Urinary bladder (tissue), 4 donors: Measurements from ENCODE around the gene FUBP3. TPM values are rescaled to one million over a fixed set of nuclear protein-coding genes. Genes with fewer than 3 reads are reported as not detected.
"Not testable (repeated sequence)": the region's sequence is repeated elsewhere in the genome, so short reads cannot be mapped to it uniquely, and the experiment has no call there.

Experiments used
- DNase-seq: peaks from one replicate; pipeline ENCODE4 v3.0.0-alpha.2; 2015; ENCODE audit errors: extremely low spot score
- H3K27ac ChIP-seq: one replicate; pipeline ENCODE4 v1.5.1; 2013; ENCODE audit warnings: low read depth, mild to moderate bottlenecking, moderate library complexity
- H3K36me3 ChIP-seq: one replicate; pipeline ENCODE4 v1.6.1; 2013; ENCODE audit warnings: mild to moderate bottlenecking, moderate library complexity; ENCODE audit not compliant: insufficient read depth
- H3K4me1 ChIP-seq: one replicate; pipeline ENCODE4 v1.6.1; 2013; ENCODE audit warnings: mild to moderate bottlenecking, moderate library complexity; ENCODE audit not compliant: insufficient read depth
- H3K4me3 ChIP-seq: one replicate; pipeline ENCODE4 v1.5.1; 2013; ENCODE audit warnings: low read depth, low read length
- WGBS: extraction: QIAGEN DNeasy Blood & Tissue Kit; methylation state at CpG from one replicate; pipeline ENCODE4 v1.1.7; 2013; 5-methylcytosine and 5-hydroxymethylcytosine counted together
- polyA plus RNA-seq: library from polyadenylated mRNA; stranded (reverse); fragments of 200-250 nt; gene quantifications from one replicate; pipeline ENCODE4 v1.2.3, GENCODE V29; 2013
- total RNA-seq: library from RNA; depleted of rRNA; stranded (reverse); fragments of >200 nt; gene quantifications from one replicate; pipeline ENCODE4 v1.2.3, GENCODE V29; 2014
- donor health status: healthy with polysubstance abuse.
- donor health status: healthy.

Gene FUBP3
- total and polyA plus RNA-seq, 2 donors = 36.5 to 39.5 TPM

DNA sequence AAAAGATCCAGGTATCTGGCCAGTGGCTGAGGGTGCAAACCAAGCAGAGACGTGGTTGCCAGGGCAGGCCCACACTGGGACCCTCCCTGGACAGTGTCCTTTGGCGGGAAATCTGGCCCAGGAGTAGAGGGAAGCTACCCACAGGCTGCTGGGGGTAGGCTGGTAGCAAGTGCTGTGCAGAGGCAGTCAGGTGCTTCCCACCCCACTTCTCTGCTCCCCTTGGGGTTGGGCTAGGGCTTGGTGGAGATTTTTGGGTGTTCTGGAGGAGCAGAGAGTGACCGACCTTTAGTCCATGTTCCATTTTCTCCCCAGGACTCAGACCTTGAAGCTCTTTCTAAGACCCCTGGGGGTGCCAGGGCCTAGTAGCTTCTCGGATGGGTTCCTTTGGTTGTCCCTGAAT is 90.6 kb downstream of the FUBP3 start:
- 86% methylated on average over 4 of the region's 4 CpGs for WGBS
- H3K4me1 ChIP-seq = no peaks in the 10 kb centered on the region
- H3K4me3 ChIP-seq = no peak overlapping the region
- no peak for DNase-seq
- no peaks in the 10 kb centered on the region for H3K36me3 ChIP-seq
- no peak overlapping the region for H3K27ac ChIP-seq

DNA sequence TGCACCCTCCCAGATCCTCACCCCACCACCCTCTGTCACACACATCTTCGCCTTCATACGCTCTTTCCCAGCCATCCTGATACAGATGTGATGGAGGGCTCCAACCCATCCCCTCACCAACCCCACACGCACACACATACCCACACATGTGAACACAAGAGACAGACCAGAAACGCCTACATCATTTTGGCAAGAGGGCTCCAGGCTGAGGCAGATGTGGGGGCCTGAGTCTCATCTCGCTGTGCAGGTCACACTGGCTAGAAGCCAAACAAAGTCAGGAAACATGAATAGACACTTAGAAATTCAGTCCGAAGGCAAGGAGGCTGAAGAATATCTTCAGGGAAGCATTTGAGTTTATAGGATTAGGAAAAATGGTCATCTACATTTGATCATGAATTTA is 91.3 kb downstream of the FUBP3 start:
- Histone ChIP-seq H3K36me3 (no peaks in the 10 kb centered on the region), H3K4me3 (no peak overlapping the region), H3K4me1 (no peaks in the 10 kb centered on the region), H3K27ac (no peak overlapping the region)
- WGBS = 78% methylated on average over 6 of the region's 6 CpGs
- no peak for DNase-seq

DNA sequence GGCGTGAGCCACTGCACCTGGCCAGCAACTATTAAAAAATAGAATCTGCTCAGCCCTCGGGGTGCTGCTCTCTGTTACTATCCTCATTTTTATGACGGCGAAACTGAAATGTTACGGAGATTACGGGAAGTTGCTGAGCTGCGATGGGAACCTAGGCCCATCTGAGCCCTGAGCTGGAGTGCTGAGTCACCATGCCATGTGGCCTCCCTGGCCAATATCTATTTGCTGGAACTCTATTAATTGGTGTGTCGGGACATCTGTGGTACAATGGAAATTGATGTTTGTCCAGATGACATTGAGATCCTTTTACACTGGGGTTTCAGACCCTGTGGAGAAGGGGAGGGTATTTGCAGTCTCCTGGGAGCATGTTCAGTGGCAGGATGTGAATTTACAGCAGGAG is 93.1 kb downstream of the FUBP3 start:
- Histone ChIP-seq H3K27ac (no peak overlapping the region), H3K4me3 (no peak overlapping the region), H3K4me1 (no peaks in the 10 kb centered on the region), H3K36me3 (no peaks in the 10 kb centered on the region)
- no peak for DNase-seq
- 87% methylated on average over 8 of the region's 8 CpGs for WGBS

DNA sequence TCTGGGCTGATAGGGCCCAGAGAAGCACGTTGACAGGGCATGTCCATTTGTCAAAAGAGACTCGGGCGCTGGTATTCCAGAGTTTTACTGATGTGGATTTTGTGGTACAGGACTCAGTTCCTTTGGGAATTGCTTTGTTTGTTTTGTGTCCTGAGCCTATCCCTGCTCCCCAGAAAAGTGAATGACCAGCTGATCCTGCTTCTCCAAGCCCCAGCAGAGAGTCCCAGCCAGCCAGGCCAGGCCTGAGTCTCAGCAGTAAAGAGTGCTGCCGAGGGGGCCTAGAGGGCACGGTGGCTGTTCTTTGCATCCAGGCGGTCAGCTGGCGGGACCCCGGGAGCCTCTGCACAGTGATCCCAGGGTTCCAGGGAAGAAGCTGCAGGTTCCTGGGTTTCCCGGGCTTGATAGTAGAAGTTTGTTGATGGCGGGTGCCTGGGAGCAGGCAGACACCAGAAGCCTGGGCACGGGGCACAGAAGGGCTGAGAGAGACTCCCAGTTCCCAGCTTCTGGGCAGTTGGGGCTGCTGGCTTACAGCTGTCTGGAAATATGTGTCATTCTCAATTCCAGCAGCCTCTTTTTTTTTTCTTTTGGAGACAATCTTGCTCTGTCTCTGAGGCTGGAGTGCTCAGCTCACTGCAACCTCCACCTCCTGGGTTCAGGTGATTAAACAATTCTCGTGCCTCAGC is 93.7 kb downstream of the FUBP3 start:
- no peaks in the 10 kb centered on the region for H3K4me1 ChIP-seq
- no peak overlapping the region for H3K4me3 ChIP-seq
- 81% methylated on average over 12 of the region's 12 CpGs for WGBS
- no peak overlapping the region for H3K27ac ChIP-seq
- H3K36me3 ChIP-seq = no peaks in the 10 kb centered on the region
- DNase-seq = no peak

DNA sequence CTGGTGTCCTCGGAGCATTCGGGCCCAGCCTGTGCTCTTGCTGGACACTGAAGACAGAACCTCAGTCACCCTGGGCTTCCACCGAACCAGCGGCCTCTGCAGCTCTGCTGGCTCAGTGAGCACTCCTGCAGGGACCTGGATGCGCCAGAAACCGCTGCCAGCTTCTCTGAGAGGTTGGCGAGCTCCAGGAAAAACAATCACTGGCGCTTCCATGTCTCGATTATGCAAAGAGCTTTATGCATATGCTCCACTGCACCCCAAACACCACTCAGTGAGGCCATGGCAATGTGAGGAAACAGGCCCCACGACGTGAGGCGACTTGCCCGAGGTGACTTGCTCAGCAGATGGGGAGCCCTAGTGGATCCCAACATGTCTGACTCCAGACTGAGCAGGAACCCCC is 96.0 kb downstream of the FUBP3 start:
- Histone ChIP-seq H3K36me3 (no peaks in the 10 kb centered on the region), H3K27ac (no peak overlapping the region), H3K4me1 (no peaks in the 10 kb centered on the region), H3K4me3 (no peak overlapping the region)
- DNase-seq = no peak
- WGBS = 88% methylated on average over 13 of the region's 13 CpGs

DNA sequence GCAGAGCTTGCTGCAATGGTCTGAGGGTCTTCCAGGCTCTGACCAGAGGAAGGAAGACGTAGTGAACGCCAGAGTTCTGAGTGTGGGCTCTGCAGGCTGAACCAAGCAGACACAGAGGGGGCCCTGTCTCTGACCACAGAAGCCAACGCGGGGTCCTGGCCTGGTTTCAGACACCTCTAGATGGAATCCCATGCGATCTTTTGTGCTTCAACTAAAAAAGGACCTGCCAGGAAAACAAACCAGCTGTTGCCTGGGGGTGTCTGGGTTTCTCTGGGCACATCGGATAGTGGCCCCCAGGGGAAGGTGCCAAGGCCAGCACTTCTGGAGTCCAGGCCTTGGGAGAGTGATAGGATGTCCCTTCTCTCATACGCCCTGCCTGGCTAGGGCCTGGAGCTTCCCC is 97.9 kb downstream of the FUBP3 start:
- DNase-seq = no peak
- Histone ChIP-seq H3K4me3 (no peak overlapping the region), H3K4me1 (no peaks in the 10 kb centered on the region), H3K36me3 (no peaks in the 10 kb centered on the region), H3K27ac (no peak overlapping the region)
- WGBS = 72% methylated on average over 7 of the region's 7 CpGs

DNA sequence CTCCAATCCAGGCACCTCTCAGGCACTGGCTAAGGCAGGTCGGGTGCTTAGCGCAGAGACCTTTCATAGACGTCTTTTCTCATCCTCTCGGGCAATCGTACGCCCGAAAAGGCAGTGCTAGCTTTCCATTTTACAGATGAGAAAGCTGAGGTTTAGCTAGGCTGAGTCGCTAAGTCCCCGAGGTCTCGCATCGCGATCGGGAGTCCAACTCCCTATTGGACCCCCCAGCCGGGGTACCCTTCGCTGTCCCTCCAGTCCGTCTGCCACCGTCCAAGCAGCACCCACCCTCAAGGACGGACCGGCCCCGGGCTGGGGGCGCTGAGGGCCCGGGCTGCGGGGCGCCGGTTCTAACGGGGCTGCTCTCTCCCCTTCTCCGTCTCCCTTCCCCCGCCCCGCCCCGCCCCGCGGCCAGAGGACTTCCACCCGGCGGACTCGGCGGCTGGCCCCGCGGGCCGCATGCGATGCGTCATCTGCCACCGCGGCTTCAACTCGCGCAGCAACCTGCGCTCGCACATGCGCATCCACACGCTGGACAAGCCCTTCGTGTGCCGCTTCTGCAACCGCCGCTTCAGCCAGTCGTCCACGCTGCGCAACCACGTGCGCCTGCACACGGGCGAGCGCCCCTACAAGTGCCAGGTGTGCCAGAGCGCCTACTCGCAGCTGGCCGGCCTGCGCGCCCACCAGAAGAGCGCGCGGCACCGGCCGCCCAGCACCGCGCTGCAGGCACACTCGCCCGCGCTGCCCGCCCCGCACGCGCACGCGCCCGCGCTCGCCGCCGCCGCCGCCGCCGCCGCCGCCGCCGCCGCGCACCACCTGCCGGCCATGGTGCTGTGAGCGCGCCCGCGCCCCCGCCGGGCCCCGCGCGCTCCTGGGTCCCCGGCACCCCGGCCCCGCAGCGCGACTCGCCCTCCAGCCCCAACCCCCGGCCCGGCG is 101.7 kb downstream of the FUBP3 start:
- Histone ChIP-seq H3K4me3 (peak overlapping the region; percentile 52), H3K4me1 (no peaks in the 10 kb centered on the region), H3K36me3 (no peaks in the 10 kb centered on the region), H3K27ac (no peak overlapping the region)
- DNase-seq = no peak
- 2% methylated on average over 111 of the region's 116 CpGs for WGBS

DNA sequence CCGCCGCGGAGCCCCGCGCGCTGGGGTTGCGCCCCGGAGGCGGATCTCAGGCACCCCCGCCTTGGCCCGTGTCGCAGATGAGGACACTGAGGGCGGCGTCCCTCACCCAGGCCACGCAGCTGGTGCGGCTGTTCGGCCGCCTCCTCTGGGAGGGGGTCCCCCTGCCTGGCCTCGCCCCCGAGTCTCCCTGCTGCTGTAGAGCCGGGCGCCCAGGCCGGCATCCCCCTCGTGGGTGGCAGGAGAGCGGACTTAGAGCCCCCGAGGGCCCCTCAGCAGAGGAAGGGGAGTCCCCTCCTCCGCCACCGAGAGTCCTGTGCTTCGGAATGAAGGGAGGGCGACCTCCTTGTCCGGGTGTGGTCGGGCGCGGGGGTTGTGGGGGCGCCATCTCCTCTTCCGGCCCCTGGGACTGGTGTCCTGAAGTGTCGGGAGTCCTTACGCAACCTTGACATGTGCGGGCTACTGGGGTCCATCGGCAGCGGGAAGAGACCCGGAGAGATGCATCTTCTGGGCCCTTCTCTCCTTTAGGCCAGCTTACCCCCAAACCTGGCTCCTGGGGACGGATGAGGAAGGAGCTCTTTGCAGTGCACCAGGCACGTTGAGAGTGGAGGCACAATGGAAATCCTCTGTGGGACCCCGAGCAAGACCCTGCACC is 102.5 kb downstream of the FUBP3 start:
- WGBS = 2% methylated on average over 45 of the region's 45 CpGs

DNA sequence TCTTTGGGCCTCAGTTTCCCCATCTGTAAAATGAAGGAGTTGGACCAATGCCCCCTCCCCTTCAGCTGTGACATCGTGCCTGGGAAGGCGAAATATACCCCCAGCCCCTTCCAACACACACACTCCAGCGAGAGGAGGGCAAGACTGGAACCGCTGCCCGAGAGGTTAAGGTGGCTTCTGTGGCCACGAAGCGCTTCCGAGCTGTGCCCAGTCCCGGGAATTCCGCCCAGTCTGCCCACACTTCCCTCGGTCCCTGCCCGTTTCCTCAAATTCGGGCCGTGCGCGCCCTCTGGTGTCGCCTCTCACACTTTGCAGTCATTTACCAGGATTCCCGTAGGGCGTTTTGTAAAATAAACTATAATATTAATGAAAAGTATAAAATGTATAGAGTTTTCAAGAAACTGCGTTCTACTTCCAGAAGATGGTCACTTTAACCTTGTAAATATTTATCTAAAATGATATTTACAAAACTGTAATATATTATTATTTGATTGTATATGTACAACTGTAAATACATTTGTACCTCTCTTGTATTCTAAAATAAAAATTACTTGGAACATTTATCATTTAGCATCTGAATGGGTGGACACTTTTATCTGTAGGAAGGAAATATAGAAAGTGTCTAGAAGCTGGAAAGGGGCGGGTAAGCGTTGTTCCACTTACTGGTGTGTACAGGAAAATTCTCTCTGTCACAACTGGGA is 103.2 kb downstream of the FUBP3 start:
- Histone ChIP-seq H3K4me3 (no peak overlapping the region), H3K36me3 (no peaks in the 10 kb centered on the region), H3K27ac (no peak overlapping the region), H3K4me1 (no peaks in the 10 kb centered on the region)
- no peak for DNase-seq
- WGBS = 4% methylated on average over 22 of the region's 22 CpGs

More for the DNA sequence above, 102.5 kb downstream of the FUBP3 start:
- Histone ChIP-seq H3K27ac (no peak overlapping the region), H3K4me1 (no peaks in the 10 kb centered on the region), H3K36me3 (no peaks in the 10 kb centered on the region), H3K4me3 (peak overlapping the region; percentile 52)
- no peak for DNase-seq

DNA sequence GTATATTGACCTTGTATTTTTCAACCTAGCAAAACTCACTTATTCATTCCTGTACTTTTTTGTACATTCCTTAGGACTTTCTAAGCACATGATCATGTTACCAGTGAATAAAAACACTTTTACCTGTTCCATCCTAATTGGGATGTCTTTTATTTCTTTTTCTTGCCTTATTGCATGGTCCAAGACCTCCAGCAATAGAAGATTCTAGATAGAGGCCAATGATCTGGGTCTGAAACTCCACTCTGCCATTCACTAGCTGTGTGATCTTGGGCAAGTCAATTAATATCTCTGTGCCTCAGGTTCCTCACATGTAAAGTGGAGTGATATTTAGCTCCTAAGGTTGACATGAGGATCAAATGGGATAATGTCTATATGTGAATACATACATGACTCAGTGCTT is 105.7 kb downstream of the FUBP3 start:
- H3K36me3 ChIP-seq = no peaks in the 10 kb centered on the region
- no peaks in the 10 kb centered on the region for H3K4me1 ChIP-seq
- no peak overlapping the region for H3K27ac ChIP-seq
- no peak overlapping the region for H3K4me3 ChIP-seq
- DNase-seq = no peak

DNA sequence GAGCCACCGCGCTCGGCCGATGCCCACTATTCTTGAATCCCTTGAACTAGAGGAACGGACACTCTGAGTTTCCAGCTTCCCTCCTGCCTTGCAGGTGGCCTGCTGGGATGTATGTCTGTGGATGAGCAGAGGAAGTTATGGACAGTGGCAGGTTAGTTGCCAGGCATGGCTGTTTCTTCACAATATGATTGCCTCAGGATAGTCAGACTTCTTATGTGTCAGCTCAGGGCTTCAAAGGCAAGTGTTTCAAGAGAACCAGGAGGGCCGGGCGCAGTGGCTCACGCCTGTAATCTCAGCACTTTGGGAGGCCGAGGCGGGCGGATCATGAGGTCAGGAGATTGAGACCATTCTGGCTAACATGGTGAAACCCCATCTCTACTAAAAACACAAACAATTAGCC is 106.6 kb downstream of the FUBP3 start:
- H3K27ac ChIP-seq, H3K36me3 ChIP-seq, H3K4me3 ChIP-seq, H3K4me1 ChIP-seq, DNase-seq: not testable (repeated sequence)
- WGBS = 90% methylated on average over 11 of the region's 11 CpGs

DNA sequence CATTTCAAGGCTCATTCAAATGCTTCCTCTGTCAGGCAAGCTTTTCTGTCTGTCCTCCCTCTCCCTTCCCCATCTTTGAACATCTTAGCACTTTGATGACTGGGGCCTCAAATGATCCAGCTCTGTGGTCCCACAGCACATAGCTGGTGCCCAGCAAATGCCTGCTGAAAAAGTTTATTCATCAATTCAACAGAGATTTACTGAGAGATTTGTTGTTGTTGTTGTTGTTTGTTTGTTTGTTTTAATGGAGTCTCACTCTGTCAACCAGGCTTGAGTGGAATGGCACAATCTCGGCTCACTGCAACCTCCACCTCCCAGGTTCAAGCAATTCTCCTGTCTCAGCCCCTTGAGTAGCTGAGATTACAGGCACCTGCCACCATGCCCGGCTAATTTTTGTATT is 108.2 kb downstream of the FUBP3 start:
- Histone ChIP-seq H3K27ac (no peak overlapping the region), H3K36me3 (no peaks in the 10 kb centered on the region), H3K4me1 (no peaks in the 10 kb centered on the region), H3K4me3 (no peak overlapping the region)
- DNase-seq = no peak
- 85% methylated on average over 2 of the region's 2 CpGs for WGBS
